Mesenchymal stem cell (in vitro differentiated cells and primary cell): Measurements from ENCODE around the gene SMPD3.

Experiments
- DNase-seq: peaks from one replicate; pipeline ENCODE4 v3.0.0-alpha.2; 2013
- H2AFZ ChIP-seq: one replicate; pipeline ENCODE4 v1.6.1; 2013; ENCODE audit warnings: low read depth, mild to moderate bottlenecking, control low read depth, inconsistent platforms, low read length, moderate library complexity
- H2AK5ac ChIP-seq: 2 replicates; pipeline ENCODE4 v1.6.1; 2013; ENCODE audit warnings: low read length, moderate library complexity, mild to moderate bottlenecking, inconsistent platforms; ENCODE audit not compliant: severe bottlenecking
- H2BK120ac ChIP-seq: one replicate; pipeline ENCODE4 v1.6.1; 2013; ENCODE audit warnings: low read depth, mild to moderate bottlenecking, inconsistent platforms, low read length, moderate library complexity
- H2BK12ac ChIP-seq, 2 experiments: one replicate each; pipeline ENCODE4 v1.6.1; 2013; ENCODE audit warnings: inconsistent platforms in 2 of 2, low read length in 2 of 2, mild to moderate bottlenecking in 2 of 2, moderate library complexity in 2 of 2, control low read depth in 1 of 2
- H2BK15ac ChIP-seq: one replicate; pipeline ENCODE4 v1.6.1; 2013; ENCODE audit warnings: mild to moderate bottlenecking, low read depth, inconsistent platforms; ENCODE audit not compliant: poor library complexity, severe bottlenecking
- H2BK5ac ChIP-seq: 2 replicates; pipeline ENCODE4 v1.6.1; 2013; ENCODE audit warnings: low read depth, mild to moderate bottlenecking, low read length, control low read depth, inconsistent platforms; ENCODE audit not compliant: poor library complexity, severe bottlenecking
- H3K14ac ChIP-seq, 2 experiments: one replicate each; pipeline ENCODE4 v1.6.1; 2013; ENCODE audit warnings: inconsistent platforms in 2 of 2, low read length in 2 of 2, control low read depth in 1 of 2, mild to moderate bottlenecking in 1 of 2, moderate library complexity in 1 of 2
- H3K18ac ChIP-seq, 2 experiments: one replicate each; pipeline ENCODE4 v1.6.1; 2013; ENCODE audit warnings: inconsistent platforms in 2 of 2, low read length in 2 of 2, control low read depth in 1 of 2, low read depth in 1 of 2, mild to moderate bottlenecking in 1 of 2
- H3K23ac ChIP-seq, 2 experiments: one replicate each; pipeline ENCODE4 v1.6.1; 2013; ENCODE audit warnings: inconsistent platforms in 2 of 2, low read length in 2 of 2, mild to moderate bottlenecking in 2 of 2, moderate library complexity in 2 of 2, control low read depth in 1 of 2
- H3K27ac ChIP-seq: 2 replicates; pipeline ENCODE4 v1.5.1; 2013; ENCODE audit warnings: mild to moderate bottlenecking, moderate library complexity, low read length, control low read depth, inconsistent platforms; ENCODE audit not compliant: poor library complexity, severe bottlenecking
- H3K27me3 ChIP-seq, 2 experiments: 2 replicates each; pipeline versions ENCODE4 v1.6.1 to v1.7.0; 2013; ENCODE audit warnings: low read length in 2 of 2, mild to moderate bottlenecking in 2 of 2, moderate library complexity in 2 of 2, control low read depth in 1 of 2, inconsistent platforms in 1 of 2; ENCODE audit not compliant: control insufficient read depth in 1 of 2, insufficient read depth in 1 of 2
- H3K36me3 ChIP-seq, 2 experiments: 2 replicates each; pipeline versions ENCODE4 v1.6.1 to v1.7.0; 2013; ENCODE audit warnings: low read length in 2 of 2, control low read depth in 1 of 2, inconsistent platforms in 1 of 2, low read depth in 1 of 2, mild to moderate bottlenecking in 1 of 2; ENCODE audit not compliant: insufficient read depth in 2 of 2, control insufficient read depth in 1 of 2
- H3K4ac ChIP-seq, 2 experiments: one replicate each; pipeline ENCODE4 v1.6.1; 2013; ENCODE audit warnings: inconsistent platforms in 2 of 2, low read length in 2 of 2, mild to moderate bottlenecking in 2 of 2, moderate library complexity in 2 of 2, control low read depth in 1 of 2, low read depth in 1 of 2
- H3K4me1 ChIP-seq: 2 replicates; pipeline ENCODE4 v1.6.1; 2013; ENCODE audit warnings: low read depth, low read length, control low read depth; ENCODE audit not compliant: control insufficient read depth, insufficient read depth
- H3K4me2 ChIP-seq: 2 replicates; pipeline ENCODE4 v1.6.1; 2013; ENCODE audit warnings: low read length, mild to moderate bottlenecking, inconsistent platforms; ENCODE audit not compliant: poor library complexity, severe bottlenecking
- H3K4me3 ChIP-seq, 2 experiments: 2 replicates each; pipeline versions ENCODE4 v1.5.1 to v1.7.0; 2013; ENCODE audit warnings: low read length in 2 of 2, mild to moderate bottlenecking in 2 of 2, control low read depth in 1 of 2, low read depth in 1 of 2; ENCODE audit not compliant: insufficient read depth in 1 of 2
- H3K79me1 ChIP-seq: replicated peaks from 2 replicates; pipeline ENCODE4 v1.6.1; 2013; ENCODE audit warnings: mild to moderate bottlenecking, control low read depth, low read length, inconsistent platforms; ENCODE audit not compliant: poor library complexity, severe bottlenecking
- H3K9ac ChIP-seq: 2 replicates; pipeline ENCODE4 v1.7.0; 2013; ENCODE audit warnings: mild to moderate bottlenecking, low read length, moderate library complexity
- H3K9me3 ChIP-seq: 2 replicates; pipeline ENCODE4 v1.7.0; 2013; ENCODE audit warnings: mild to moderate bottlenecking, low read length; ENCODE audit not compliant: control insufficient read depth
- H4K8ac ChIP-seq: one replicate; pipeline ENCODE4 v1.6.1; 2013; ENCODE audit warnings: inconsistent platforms, mild to moderate bottlenecking, low read length, moderate library complexity
- H4K91ac ChIP-seq: one replicate; pipeline ENCODE4 v1.6.1; 2013; ENCODE audit warnings: mild to moderate bottlenecking, low read length, inconsistent platforms
- WGBS: methylation state at CpG from one replicate; pipeline ENCODE4 v1.1.7; 2013; ENCODE audit warnings: mixed read lengths; 5-methylcytosine and 5-hydroxymethylcytosine counted together

Gene SMPD3

GRCh38 chr16:68357923-68358322, 90.4 kb downstream of the SMPD3 start:
- H2BK5ac ChIP-seq = no peak overlapping the region
- H4K8ac ChIP-seq = no peak overlapping the region
- no peak overlapping the region for H3K4me2 ChIP-seq
- no peaks in the 10 kb centered on the region for H3K27me3 ChIP-seq
- DNase-seq = no peak
- no peak overlapping the region for H3K4ac ChIP-seq
- H3K36me3 ChIP-seq = peaks cover 57 to 74% of the 10 kb centered on the region in 2 experiments
- no peak overlapping the region for H3K4me3 ChIP-seq
- H2AK5ac ChIP-seq = no peak overlapping the region
- no peak overlapping the region for H2BK15ac ChIP-seq
- H3K79me1 ChIP-seq = peaks cover 3% of the 10 kb centered on the region
- H2AFZ ChIP-seq = no peak overlapping the region
- no peak overlapping the region for H3K14ac ChIP-seq
- H3K4me1 ChIP-seq = peaks cover 27% of the 10 kb centered on the region
- no peak overlapping the region for H3K9ac ChIP-seq
- no peak overlapping the region for H3K23ac ChIP-seq
- H2BK120ac ChIP-seq = no peak overlapping the region
- H3K27ac ChIP-seq = no peak overlapping the region
- no peak overlapping the region for H2BK12ac ChIP-seq
- no peak overlapping the region for H4K91ac ChIP-seq
- 97% methylated on average over 11 of the region's 11 CpGs for WGBS
- no peaks in the 10 kb centered on the region for H3K9me3 ChIP-seq
- H3K18ac ChIP-seq = no peak overlapping the region

- Histone ChIP-seq H2BK12ac (no peak overlapping the region), H3K23ac (no peak overlapping the region), H3K36me3 (peaks cover 61 to 75% of the 10 kb centered on the region in 2 experiments), H2BK5ac (no peak overlapping the region), H3K4me3 (no peak overlapping the region), H2BK15ac (no peak overlapping the region), H3K18ac (no peak overlapping the region), H2AK5ac (no peak overlapping the region), H3K27ac (no peak overlapping the region), H3K9ac (no peak overlapping the region), H3K4me2 (no peak overlapping the region), H3K4ac (no peak overlapping the region), H4K91ac (no peak overlapping the region), H4K8ac (no peak overlapping the region), H3K79me1 (peaks cover 3% of the 10 kb centered on the region), H2BK120ac (no peak overlapping the region), H3K27me3 (no peaks in the 10 kb centered on the region), H3K9me3 (no peaks in the 10 kb centered on the region), H3K14ac (no peak overlapping the region), H3K4me1 (peaks cover 27% of the 10 kb centered on the region), H2AFZ (no peak overlapping the region)
- 89% methylated on average over 7 of the region's 9 CpGs for WGBS
- no peak for DNase-seq
These were observed 90.8 kb downstream of the SMPD3 start for GRCh38 chr16:68357521-68357922.

- Histone ChIP-seq H3K4me1 (peaks cover 23% of the 10 kb centered on the region), H4K8ac (no peak overlapping the region), H3K27ac (peak overlapping the region; percentile 13), H2BK5ac (no peak overlapping the region), H3K4me2 (no peak overlapping the region), H2BK15ac (no peak overlapping the region), H3K9me3 (no peaks in the 10 kb centered on the region), H3K36me3 (peaks cover 68 to 80% of the 10 kb centered on the region in 2 experiments), H3K79me1 (peaks cover 3% of the 10 kb centered on the region), H3K9ac (no peak overlapping the region), H3K4me3 (no peak overlapping the region), H3K18ac (no peak overlapping the region), H2BK12ac (no peak overlapping the region), H4K91ac (no peak overlapping the region), H3K4ac (peak overlapping the region in 1 of 2 experiments; percentile 17), H3K23ac (no peak overlapping the region), H3K27me3 (no peaks in the 10 kb centered on the region), H2AFZ (no peak overlapping the region), H2AK5ac (peak overlapping the region; percentile 21), H3K14ac (peak overlapping the region in 1 of 2 experiments; percentile 57), H2BK120ac (no peak overlapping the region)
- WGBS = 96% methylated on average over 5 of the region's 5 CpGs
- DNase-seq = peak; percentile 11
These were observed 91.4 kb downstream of the SMPD3 start for GRCh38 chr16:68356919-68357286.

GRCh38 chr16:68356249-68356918, 91.9 kb downstream of the SMPD3 start:
- H3K4me3 ChIP-seq = no peak overlapping the region
- H4K8ac ChIP-seq = no peak overlapping the region
- H3K36me3 ChIP-seq = peaks cover 73 to 85% of the 10 kb centered on the region in 2 experiments
- no peak overlapping the region for H3K4me2 ChIP-seq
- no peak overlapping the region for H3K9ac ChIP-seq
- H3K27me3 ChIP-seq = no peaks in the 10 kb centered on the region
- H3K27ac ChIP-seq = peak overlapping the region; percentile 13
- peaks cover 24% of the 10 kb centered on the region for H3K4me1 ChIP-seq
- H2BK120ac ChIP-seq = no peak overlapping the region
- peak overlapping the region; percentile 75 for H4K91ac ChIP-seq
- peak; percentile 19 for DNase-seq
- H3K18ac ChIP-seq = no peak overlapping the region
- H3K79me1 ChIP-seq = peaks cover 3% of the 10 kb centered on the region
- H2BK5ac ChIP-seq = no peak overlapping the region
- H2BK15ac ChIP-seq = no peak overlapping the region
- peak overlapping the region in 1 of 2 experiments; percentile 57 for H3K14ac ChIP-seq
- 88% methylated on average over 28 of the region's 28 CpGs for WGBS
- H2AFZ ChIP-seq = no peak overlapping the region
- no peak overlapping the region for H3K23ac ChIP-seq
- no peak overlapping the region for H2BK12ac ChIP-seq
- peak overlapping the region in 1 of 2 experiments; percentile 17 for H3K4ac ChIP-seq
- H3K9me3 ChIP-seq = no peaks in the 10 kb centered on the region
- peak overlapping the region; percentile 21 for H2AK5ac ChIP-seq
